Pancreas (tissue), 10 donors: ENCODE measurements around the gene TMEM11. TPM values are rescaled to one million over a fixed set of nuclear protein-coding genes. Genes with fewer than 3 reads are reported as not detected.

Experiments
- ATAC-seq, 4 donors: fragments of 200-7000 bp; cut with Tn5 transposase; one replicate each; pipeline versions ENCODE4 v1.8.0 to v1.9.1; 2020; ENCODE audit warnings: mild to moderate bottlenecking in 4 of 4, moderate library complexity in 4 of 4
- DNase-seq, 6 donors: peaks; one replicate each; pipeline ENCODE4 v3.0.0-alpha.2; 2020
- FAIRE-seq: peaks from 2 replicates; lab custom pipeline; 2012; peaks lifted over from hg19 to GRCh38; lab: Jason Lieb, UNC
- H3K27ac ChIP-seq, 4 donors: fragments of 200-600 bp; sonication (generic); 1 replicate in 3 of 4; 2 replicates in 1 of 4; pipeline versions ENCODE4 v1.5.0 to v1.8.0; 2020
- H3K27me3 ChIP-seq, 4 donors: fragments of 200-600 bp; one replicate each; pipeline ENCODE4 v1.8.0; 2021
- H3K36me3 ChIP-seq, 3 donors: fragments of 200-600 bp; sonication (generic) in 1 of 3; one replicate each; pipeline versions ENCODE4 v1.5.0 to v1.8.0; 2020 to 2021
- H3K4me1 ChIP-seq, 3 donors: fragments of 200-600 bp; one replicate each; pipeline ENCODE4 v1.8.0; 2021
- H3K4me3 ChIP-seq, 4 donors: fragments of 200-600 bp; sonication (generic) in 2 of 4; one replicate each; pipeline versions ENCODE4 v1.5.0 to v1.8.0; 2020 to 2021
- H3K9me3 ChIP-seq, 4 donors: fragments of 200-600 bp; one replicate each; pipeline ENCODE4 v1.8.0; 2021
- CTCF ChIP-seq, 4 donors: fragments of 200-600 bp; sonication (generic) in 3 of 4; IDR thresholded peaks; one replicate each; pipeline versions ENCODE4 v1.5.0 to v1.8.0; 2021; ENCODE audit warnings: antibody characterized with exemption in 4 of 4
- WGBS, 2 donors: extraction: QIAGEN DNeasy Blood & Tissue Kit; methylation state at CpG; one replicate each; pipeline ENCODE4 v1.1.7; 2013; 5-methylcytosine and 5-hydroxymethylcytosine counted together
- intact Hi-C, 3 donors: fragments of 100-400 bp; cut with DNase I; formaldehyde crosslinking; loops; one replicate each; pipeline versions ENCODE4 v1.11.1 to v1.14.2; 2022
- polyA plus RNA-seq, 2 donors: library from polyadenylated mRNA; stranded (reverse); fragments of 200-250 nt; gene quantifications; one replicate each; pipeline ENCODE4 v1.2.3, GENCODE V29; 2013
- total RNA-seq, 6 donors: library from RNA; stranded (reverse); fragmentation: NEBNext Ultra II Directional in 4 of 6; extraction: Animal tissue kit (Norgen Biotek cat#: 25700) in 4 of 6; gene quantifications; one replicate each; pipeline versions ENCODE4 v1.2.1 to v1.2.4, GENCODE V29; 2021 to 2023
- donor health status: healthy with polysubstance abuse.
- donor health status: DM: no; HTN: no; CAD: no; lungs with moderate emphysema.
- donor health status: DM: no; HTN: no; CAD: no.
- donor health status: control.
- donor health status: control.
- donor health status: Bipolar disorder and iron deficiency.
- donor health status: DM: yes; HTN: yes; CAD: no.
- donor health status: DM: no; HTN: no; CAD: no.
- donor health status: DM: no; HTN: no; CAD: no.
- donor health status: DM: yes; HTN: yes; CAD: no.

The TMEM11 gene
- total and polyA plus RNA-seq, 8 donors = 6.1 to 16.0 (median 9.5) TPM

GRCh38 chr17:21247552-21248258 is 33.7 kb upstream of the TMEM11 start:
- WGBS, 2 donors = 77 to 85% methylated on average over 12 of the region's 12 CpGs
- Histone ChIP-seq H3K9me3 (no peaks in the 10 kb centered on the region), H3K4me1 (no peaks in the 10 kb centered on the region), H3K27me3 (no peaks in the 10 kb centered on the region), H3K4me3 (no peak overlapping the region), H3K27ac (no peak overlapping the region), H3K36me3 (no peaks in the 10 kb centered on the region)
- intact Hi-C loops = no loop called here
- DNase-seq = no peak
- no peak for ATAC-seq
- FAIRE-seq = no peak
- TF ChIP-seq CTCF (IDR thresholded peaks at IDR 0.05) = no peak

GRCh38 chr17:21246698-21247097 is 32.7 kb upstream of the TMEM11 start:
- H3K9me3 ChIP-seq = no peaks in the 10 kb centered on the region
- no peaks in the 10 kb centered on the region for H3K36me3 ChIP-seq
- no peak overlapping the region for H3K4me3 ChIP-seq

GRCh38 chr17:21245639-21246084 is 31.7 kb upstream of the TMEM11 start:
- intact Hi-C loops = no loop called here
- H3K4me1 ChIP-seq = no peaks in the 10 kb centered on the region
- H3K9me3 ChIP-seq = no peaks in the 10 kb centered on the region
- WGBS, 2 donors = 86% methylated on average over 9 of the region's 9 CpGs
- FAIRE-seq (no peak), ATAC-seq (no peak), DNase-seq (no peak)
- H3K36me3 ChIP-seq = no peaks in the 10 kb centered on the region
- no peak overlapping the region for H3K4me3 ChIP-seq
- no peak overlapping the region for H3K27ac ChIP-seq
- H3K27me3 ChIP-seq = no peaks in the 10 kb centered on the region
- TF ChIP-seq CTCF (IDR thresholded peaks at IDR 0.05) = no peak

More at GRCh38 chr17:21246698-21247097, 32.7 kb upstream of the TMEM11 start:
- Histone ChIP-seq H3K27ac (no peak overlapping the region), H3K27me3 (no peaks in the 10 kb centered on the region), H3K4me1 (no peaks in the 10 kb centered on the region)
- ATAC-seq (no peak), DNase-seq (peak in 1 of 6 donors; percentile 19), FAIRE-seq (no peak)
- no peak for TF ChIP-seq CTCF (IDR thresholded peaks at IDR 0.05)
- intact Hi-C loops = no loop called here
- WGBS, 2 donors = 92 to 97% methylated on average over 4 of the region's 4 CpGs

GRCh38 chr17:21243516-21244303 is 29.7 kb upstream of the TMEM11 start:
- FAIRE-seq (no peak), ATAC-seq (no peak)
- 76 to 77% methylated on average over 23 of the region's 23 CpGs for WGBS, 2 donors

More at GRCh38 chr17:21243516-21244303, 29.7 kb upstream of the TMEM11 start:
- Histone ChIP-seq H3K36me3 (no peaks in the 10 kb centered on the region), H3K4me1 (no peaks in the 10 kb centered on the region), H3K4me3 (no peak overlapping the region), H3K9me3 (no peaks in the 10 kb centered on the region), H3K27me3 (no peaks in the 10 kb centered on the region), H3K27ac (no peak overlapping the region)
- DNase-seq = no peak
- no peak for TF ChIP-seq CTCF (IDR thresholded peaks at IDR 0.05)
- intact Hi-C loops = no loop called here
